ENCODE results near the gene CDH3. TPM values are rescaled to one million over a fixed set of nuclear protein-coding genes. Genes with fewer than 3 reads are reported as not detected.

Gene CDH3
- total RNA-seq, 1 experiment from 2014 or later, result not detected

- no peak for DNase-seq (ENCODE audit: low spot score)
- POLR2A ChIA-PET (ENCODE audit: low non-redundant PET), result no interaction called here
- CTCF ChIA-PET, result no interaction called here
- intact Hi-C loops (cut with micrococcal nuclease; ENCODE audit: unreplicated experiment), result no loop called here
- BruUV-seq (replicated peaks), result no TSS peak
- no peaks in the 10 kb centered on the region for H3K4me1 ChIP-seq (ENCODE audit: insufficient read depth, low read length, poor library complexity, severe bottlenecking)
- no peaks in the 10 kb centered on the region for H3K36me3 ChIP-seq (ENCODE audit: insufficient read depth, low read length, poor library complexity, severe bottlenecking)
- H3K27ac ChIP-seq (ENCODE audit: low read depth, low read length, poor library complexity, severe bottlenecking), result no peak overlapping the region
- H3K27me3 ChIP-seq (replicated peaks; ENCODE audit: insufficient read depth, low read depth, low read length, poor library complexity), result no peaks in the 10 kb centered on the region
- H3K9me3 ChIP-seq (ENCODE audit: low read depth, low read length, poor library complexity, severe bottlenecking), result no peaks in the 10 kb centered on the region
- TF ChIP-seq CTCF (conservative IDR thresholded peaks at IDR 0.05; ENCODE audit: low read depth, low read length) (no peak), EZH2 (IDR thresholded peaks at IDR 0.05; ENCODE audit: borderline replicate concordance, low read depth, low read length, poor library complexity, severe bottlenecking) (no peak)
- H3K4me3 ChIP-seq (ENCODE audit: low read depth, low read length, poor library complexity, severe bottlenecking), result no peak overlapping the region
These were observed 14.6 kb downstream of the CDH3 start for GRCh38 chr16:68659412-68660358.

GRCh38 chr16:68660359-68660795 is 15.3 kb downstream of the CDH3 start:
- H3K4me1 ChIP-seq (ENCODE audit: insufficient read depth, low read length, poor library complexity, severe bottlenecking), result no peaks in the 10 kb centered on the region
- no peak overlapping the region for H3K27ac ChIP-seq (ENCODE audit: low read depth, low read length, poor library complexity, severe bottlenecking)
- no peak overlapping the region for H3K4me3 ChIP-seq (ENCODE audit: low read depth, low read length, poor library complexity, severe bottlenecking)
- intact Hi-C loops (cut with micrococcal nuclease; ENCODE audit: unreplicated experiment), result no loop called here
- no peak for DNase-seq (ENCODE audit: low spot score)
- ChIA-PET CTCF (no interaction called here), POLR2A (ENCODE audit: low non-redundant PET) (no interaction called here)
- TF ChIP-seq CTCF (conservative IDR thresholded peaks at IDR 0.05; ENCODE audit: low read depth, low read length) (no peak), EZH2 (IDR thresholded peaks at IDR 0.05; ENCODE audit: borderline replicate concordance, low read depth, low read length, poor library complexity, severe bottlenecking) (no peak)
- H3K9me3 ChIP-seq (ENCODE audit: low read depth, low read length, poor library complexity, severe bottlenecking), result no peaks in the 10 kb centered on the region
- H3K36me3 ChIP-seq (ENCODE audit: insufficient read depth, low read length, poor library complexity, severe bottlenecking), result no peaks in the 10 kb centered on the region
- no peaks in the 10 kb centered on the region for H3K27me3 ChIP-seq (replicated peaks; ENCODE audit: insufficient read depth, low read depth, low read length, poor library complexity)
- BruUV-seq (replicated peaks), result no TSS peak

- CTCF ChIA-PET, result no interaction called here
- no TSS peak for BruUV-seq (replicated peaks)
These were observed 16.9 kb downstream of the CDH3 start for GRCh38 chr16:68662035-68662434.

More at GRCh38 chr16:68662035-68662434, 16.9 kb downstream of the CDH3 start:
- no peaks in the 10 kb centered on the region for H3K9me3 ChIP-seq (ENCODE audit: low read depth, low read length, poor library complexity, severe bottlenecking)
- H3K27ac ChIP-seq (ENCODE audit: low read depth, low read length, poor library complexity, severe bottlenecking), result no peak overlapping the region
- H3K27me3 ChIP-seq (replicated peaks; ENCODE audit: insufficient read depth, low read depth, low read length, poor library complexity), result no peaks in the 10 kb centered on the region
- H3K36me3 ChIP-seq (ENCODE audit: insufficient read depth, low read length, poor library complexity, severe bottlenecking), result no peaks in the 10 kb centered on the region
- no peak for DNase-seq (ENCODE audit: low spot score)
- intact Hi-C loops (cut with micrococcal nuclease; ENCODE audit: unreplicated experiment), result no loop called here
- H3K4me3 ChIP-seq (ENCODE audit: low read depth, low read length, poor library complexity, severe bottlenecking), result no peak overlapping the region
- H3K4me1 ChIP-seq (ENCODE audit: insufficient read depth, low read length, poor library complexity, severe bottlenecking), result no peaks in the 10 kb centered on the region
- POLR2A ChIA-PET (ENCODE audit: low non-redundant PET), result no interaction called here
- TF ChIP-seq EZH2 (IDR thresholded peaks at IDR 0.05; ENCODE audit: borderline replicate concordance, low read depth, low read length, poor library complexity, severe bottlenecking) (no peak), CTCF (conservative IDR thresholded peaks at IDR 0.05; ENCODE audit: low read depth, low read length) (no peak)
